ENCODE data around the gene EPHA10. TPM values are rescaled to one million over a fixed set of nuclear protein-coding genes. Genes with fewer than 3 reads are reported as not detected.

EPHA10 gene
- total RNA-seq, 4 donors from 2014 or later: 54.5 to 94.3 (median 77.6) TPM

GRCh38 chr1:37703061-37703460 is 61.9 kb downstream of the EPHA10 start:
- in situ Hi-C loops (cut with MboI; ENCODE audit: low pct_ligation_motif_present in 1 of 4, low pct_unique_long_range_greater_than_20kb in 1 of 4, low sequenced_read_pairs in 3 of 4): no loop called here
- Histone ChIP-seq H3K9me3 (no peaks in the 10 kb centered on the region), H3K27ac (no peak overlapping the region), H3K27me3 (no peaks in the 10 kb centered on the region), H3K4me1 (peaks cover 0 to 9% (median 2%) of the 10 kb centered on the region in 4 donors), H3K4me3 (no peak overlapping the region), H3K36me3 (no peaks in the 10 kb centered on the region)
- intact Hi-C loops (cut with DNase I; ENCODE audit: low total_unique reads): no loop called here
- WGBS, 2 donors (ENCODE audit: low coverage in 1 of 2): 90 to 98% methylated on average over 2 to 14 of the region's 14 CpGs
- TF ChIP-seq CTCF (IDR thresholded peaks at IDR 0.05): no peak
- TF ChIP-seq POLR2AphosphoS5 (IDR thresholded peaks at IDR 0.05): no peak
- no peak for TF ChIP-seq POLR2A (IDR thresholded peaks at IDR 0.05)
- no peak for TF ChIP-seq EP300 (IDR thresholded peaks at IDR 0.05; ENCODE audit: low read depth)
- no peak for DNase-seq

- H3K27ac ChIP-seq: no peak overlapping the region
- no peaks in the 10 kb centered on the region for H3K36me3 ChIP-seq
- in situ Hi-C loops (cut with MboI; ENCODE audit: low pct_ligation_motif_present in 1 of 4, low pct_unique_long_range_greater_than_20kb in 1 of 4, low sequenced_read_pairs in 3 of 4) (no loop called here), intact Hi-C loops (cut with DNase I; ENCODE audit: low total_unique reads) (no loop called here)
- peaks cover 0 to 20% (median 6%) of the 10 kb centered on the region in 4 donors for H3K4me1 ChIP-seq
- DNase-seq: no peak
- H3K9me3 ChIP-seq: no peaks in the 10 kb centered on the region
- TF ChIP-seq POLR2A (IDR thresholded peaks at IDR 0.05) (no peak), CTCF (IDR thresholded peaks at IDR 0.05) (no peak), EP300 (IDR thresholded peaks at IDR 0.05; ENCODE audit: low read depth) (no peak)
- WGBS, 2 donors (ENCODE audit: low coverage in 1 of 2): 64% methylated on average over 2 of the region's 2 CpGs; no CpG with 5 or more reads in 1 of the 2 donors
- H3K27me3 ChIP-seq: no peaks in the 10 kb centered on the region
- H3K4me3 ChIP-seq: no peak overlapping the region
Measured at GRCh38 chr1:37701051-37701450, 63.9 kb downstream of the EPHA10 start.

- in situ Hi-C loops (cut with MboI; ENCODE audit: low pct_ligation_motif_present in 1 of 4, low pct_unique_long_range_greater_than_20kb in 1 of 4, low sequenced_read_pairs in 3 of 4): loop anchor here in 2 of 4 donors (25.0 kb wide), 1 partner anchor 237 kb away; the partner anchor contains the start of gene ZC3H12A (in 2 of the 2)
- H3K27me3 ChIP-seq: no peaks in the 10 kb centered on the region
- TF ChIP-seq POLR2AphosphoS5 (IDR thresholded peaks at IDR 0.05): no peak
- TF ChIP-seq CTCF (IDR thresholded peaks at IDR 0.05): no peak
- no peak overlapping the region for H3K4me3 ChIP-seq
- WGBS, 2 donors (ENCODE audit: low coverage in 1 of 2): 78 to 81% methylated on average over 7 of the region's 7 CpGs
- peaks cover 0 to 20% (median 6%) of the 10 kb centered on the region in 4 donors for H3K4me1 ChIP-seq
- no peaks in the 10 kb centered on the region for H3K9me3 ChIP-seq
- no peaks in the 10 kb centered on the region for H3K36me3 ChIP-seq
- intact Hi-C loops (cut with DNase I; ENCODE audit: low total_unique reads): no loop called here
- H3K27ac ChIP-seq: no peak overlapping the region
- no peak for DNase-seq
Measured at GRCh38 chr1:37699147-37699546, 65.8 kb downstream of the EPHA10 start.

- no peak for DNase-seq
- no peak for TF ChIP-seq POLR2AphosphoS5 (IDR thresholded peaks at IDR 0.05)
- no peak for TF ChIP-seq CTCF (IDR thresholded peaks at IDR 0.05)
- no peak for TF ChIP-seq POLR2A (IDR thresholded peaks at IDR 0.05)
- no peak for TF ChIP-seq EP300 (IDR thresholded peaks at IDR 0.05; ENCODE audit: low read depth)
- Histone ChIP-seq H3K9me3 (no peaks in the 10 kb centered on the region), H3K4me1 (peaks cover 0 to 29% (median 13%) of the 10 kb centered on the region in 4 donors), H3K4me3 (no peak overlapping the region), H3K27ac (peak overlapping the region; percentile 68 to 79 (median 76)), H3K36me3 (no peaks in the 10 kb centered on the region), H3K27me3 (no peaks in the 10 kb centered on the region)
- intact Hi-C loops (cut with DNase I; ENCODE audit: low total_unique reads) (no loop called here), in situ Hi-C loops (cut with MboI; ENCODE audit: low pct_ligation_motif_present in 1 of 4, low pct_unique_long_range_greater_than_20kb in 1 of 4, low sequenced_read_pairs in 3 of 4) (loop anchor here in 2 of 4 donors (25.0 kb wide), 1 partner anchor 235 kb away; the partner anchor contains the start of gene ZC3H12A (in 2 of the 2))
- WGBS, 2 donors (ENCODE audit: low coverage in 1 of 2): 70 to 73% methylated on average over 2 of the region's 2 CpGs
Measured at GRCh38 chr1:37697737-37698136, 67.2 kb downstream of the EPHA10 start.
